HS-27A (cell line): ENCODE data around the gene GAREM1.
"Not testable (repeated sequence)": the region's sequence is repeated elsewhere in the genome, so short reads cannot be mapped to it uniquely, and the experiment has no call there.

ENCODE experiments used
- DNase-seq: peaks from one replicate; pipeline ENCODE4 v3.0.0-alpha.2; 2012; ENCODE audit warnings: low read depth, missing footprints

GAREM1 gene

DNA sequence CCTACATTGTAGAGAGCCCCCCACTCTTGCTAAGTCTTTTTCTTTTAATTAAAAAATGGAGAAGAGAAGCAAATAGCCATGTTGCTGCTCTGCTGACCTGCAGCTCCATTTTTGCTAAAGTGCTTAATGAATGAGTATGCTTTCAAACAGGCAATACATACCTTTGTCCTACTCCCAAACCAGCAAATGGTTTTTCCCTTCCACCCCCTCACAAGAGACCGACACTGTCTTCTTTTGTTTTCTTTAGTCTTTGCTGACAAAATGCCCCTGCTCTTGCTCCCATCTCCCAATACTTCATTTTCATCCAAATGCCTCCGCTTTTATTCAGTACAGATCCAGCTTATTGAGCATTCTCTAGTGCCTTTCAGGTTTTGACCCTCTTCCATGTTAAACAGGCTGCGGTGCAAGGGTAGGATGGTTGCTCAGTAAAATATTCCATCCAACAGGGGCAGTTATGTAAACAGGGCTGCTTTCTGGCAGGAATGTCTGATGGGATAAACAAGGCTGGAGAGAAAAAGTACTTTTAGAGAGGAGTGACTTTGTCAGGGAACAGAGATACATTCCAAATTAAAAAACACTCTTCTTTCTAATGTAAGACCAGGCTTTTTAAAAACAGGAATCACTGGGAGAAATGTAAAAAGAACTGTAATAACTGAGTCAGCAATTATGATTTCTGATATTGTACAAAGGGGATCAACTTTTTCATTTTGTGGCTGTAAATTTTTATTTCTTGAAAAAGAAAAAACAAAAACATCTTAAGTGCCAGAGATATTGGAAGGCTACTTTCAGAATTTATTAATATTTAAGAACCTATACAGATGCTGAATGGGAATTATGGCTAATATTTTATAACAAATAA is 144.0 kb downstream of the GAREM1 start:
- DNase-seq, result no peak

DNA sequence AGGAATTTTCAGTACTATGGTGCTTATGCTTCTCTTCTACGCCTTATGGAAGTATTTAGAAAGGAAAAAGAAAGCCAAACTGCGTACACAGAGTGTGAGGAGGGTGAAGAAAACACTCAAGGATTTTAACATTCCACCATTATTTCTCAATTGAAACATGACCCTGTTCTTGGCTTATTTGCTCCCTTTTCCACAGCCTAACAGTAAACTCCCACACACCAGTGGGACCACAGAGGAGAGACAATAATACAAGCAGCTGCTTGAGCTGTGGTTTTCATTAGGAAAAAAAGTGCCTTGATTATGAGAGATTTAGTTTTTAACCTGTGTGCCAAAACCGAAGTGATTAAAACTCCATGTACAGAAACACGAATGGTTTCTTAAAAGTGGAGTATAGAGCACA is 146.5 kb downstream of the GAREM1 start:
- DNase-seq, result no peak

DNA sequence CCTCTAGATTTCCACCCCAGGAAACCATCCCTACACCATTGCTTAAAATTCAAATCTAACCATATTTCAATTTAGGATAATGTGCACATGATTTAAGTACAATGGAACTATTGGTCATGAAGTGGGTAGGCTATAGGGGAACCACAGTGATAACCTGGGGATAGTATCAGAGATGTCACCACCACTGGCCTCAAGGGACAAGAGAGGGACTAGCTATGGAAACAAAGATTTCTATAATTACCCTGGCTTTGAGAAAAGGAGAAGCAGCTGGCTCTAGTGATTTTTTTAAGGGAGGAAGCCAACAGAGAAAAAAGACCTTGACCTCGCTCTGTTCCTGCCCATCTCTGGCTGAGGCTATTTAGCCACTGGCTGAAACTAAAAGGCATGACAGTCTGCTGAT is 148.9 kb downstream of the GAREM1 start:
- DNase-seq, result no peak

GRCh38 chr18:32319084-32319483 is 151.6 kb downstream of the GAREM1 start:
- DNase-seq, result no peak

GRCh38 chr18:32318581-32318980 is 152.1 kb downstream of the GAREM1 start:
- no peak for DNase-seq

- no peak for DNase-seq
These were observed 153.0 kb downstream of the GAREM1 start for GRCh38 chr18:32317651-32318050.

- DNase-seq, result no peak
These were observed 154.8 kb downstream of the GAREM1 start for GRCh38 chr18:32315881-32316280.

DNA sequence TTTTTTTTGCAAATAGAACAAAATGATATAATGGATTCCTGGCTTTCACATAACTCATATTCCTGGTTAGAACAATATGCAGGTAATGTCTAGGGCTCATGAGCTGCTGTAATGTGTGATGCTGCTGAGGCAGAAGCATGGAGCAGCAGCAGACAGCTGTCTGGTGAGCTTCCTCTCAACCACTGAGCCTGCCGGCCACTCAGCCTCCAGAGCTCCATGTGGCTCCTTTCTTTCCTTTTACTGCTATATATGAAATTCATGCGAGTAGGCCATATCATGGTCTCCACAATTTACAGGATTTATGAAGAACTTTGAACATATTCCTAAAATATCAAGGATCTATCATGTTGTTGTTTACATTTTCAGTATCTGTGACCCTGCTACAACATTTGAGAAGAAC is 159.9 kb downstream of the GAREM1 start:
- DNase-seq, result no peak

DNA sequence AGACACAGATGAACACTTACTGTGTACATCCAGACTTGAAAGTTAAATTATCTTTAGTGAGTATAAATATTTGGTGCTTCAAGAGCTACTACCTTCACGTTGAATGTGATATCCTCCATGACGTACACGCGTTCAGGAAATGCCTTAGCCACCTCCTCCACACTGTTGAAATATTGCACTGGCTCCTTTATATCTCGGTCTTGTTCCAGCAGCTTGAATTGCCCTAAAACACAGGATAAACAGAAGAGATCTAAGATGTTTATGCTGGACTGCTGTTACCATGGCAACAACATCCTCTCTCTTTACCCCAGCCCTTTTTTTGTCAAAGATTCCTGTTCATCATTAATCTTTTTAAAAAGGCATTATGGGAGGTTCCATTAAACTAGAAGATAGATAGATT is 160.6 kb downstream of the GAREM1 start:
- DNase-seq, result no peak

DNA sequence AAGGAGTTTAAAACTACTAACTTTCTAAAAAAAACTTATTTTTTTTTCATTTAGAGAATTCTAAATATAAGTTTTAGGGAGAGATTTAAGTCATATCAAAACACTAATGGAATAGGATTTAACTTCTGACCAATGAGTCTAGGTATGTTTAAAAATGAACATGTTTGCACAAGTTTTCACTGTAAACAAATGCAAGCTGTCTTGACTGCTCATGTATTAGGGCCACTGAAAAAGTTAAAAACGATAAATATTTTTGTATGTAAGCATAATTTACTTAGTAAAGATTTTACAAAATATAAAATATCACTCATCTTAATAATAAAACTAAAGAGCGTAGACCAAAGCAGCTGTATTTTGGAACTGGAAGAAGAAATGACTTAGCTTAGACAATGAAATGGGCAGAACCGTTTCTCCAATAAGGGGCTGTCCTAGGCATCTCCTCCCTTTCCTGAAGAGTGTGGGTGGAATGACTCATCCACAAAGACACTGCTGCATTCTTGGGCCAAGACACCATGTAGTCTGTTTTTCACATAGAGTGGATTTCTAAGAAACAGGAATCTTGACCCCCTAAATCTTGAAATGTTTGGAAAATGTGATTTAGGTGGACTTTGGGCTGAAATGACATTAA is 162.1 kb downstream of the GAREM1 start:
- no peak for DNase-seq

GRCh38 chr18:32303400-32303799 is 167.3 kb downstream of the GAREM1 start:
- DNase-seq, result no peak

DNA sequence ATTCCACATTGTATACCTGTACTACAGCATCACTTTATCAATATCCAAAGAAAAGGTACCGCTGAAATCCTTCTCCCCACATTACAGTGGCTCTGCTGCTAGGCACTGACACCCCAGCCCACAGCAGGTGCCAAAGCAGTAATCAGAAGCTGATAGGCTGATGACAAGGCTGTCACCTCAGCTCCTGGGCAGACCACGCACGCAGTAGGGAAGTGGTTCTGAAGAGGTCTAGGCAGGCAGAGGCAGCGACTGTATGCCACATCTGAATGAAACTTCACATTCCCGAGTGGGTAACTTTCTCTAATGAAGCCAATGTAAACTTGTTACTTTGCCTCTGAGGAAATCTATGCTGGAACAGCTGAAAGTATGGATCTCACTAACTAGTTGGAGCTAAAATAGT is 167.9 kb downstream of the GAREM1 start:
- DNase-seq, result no peak

DNA sequence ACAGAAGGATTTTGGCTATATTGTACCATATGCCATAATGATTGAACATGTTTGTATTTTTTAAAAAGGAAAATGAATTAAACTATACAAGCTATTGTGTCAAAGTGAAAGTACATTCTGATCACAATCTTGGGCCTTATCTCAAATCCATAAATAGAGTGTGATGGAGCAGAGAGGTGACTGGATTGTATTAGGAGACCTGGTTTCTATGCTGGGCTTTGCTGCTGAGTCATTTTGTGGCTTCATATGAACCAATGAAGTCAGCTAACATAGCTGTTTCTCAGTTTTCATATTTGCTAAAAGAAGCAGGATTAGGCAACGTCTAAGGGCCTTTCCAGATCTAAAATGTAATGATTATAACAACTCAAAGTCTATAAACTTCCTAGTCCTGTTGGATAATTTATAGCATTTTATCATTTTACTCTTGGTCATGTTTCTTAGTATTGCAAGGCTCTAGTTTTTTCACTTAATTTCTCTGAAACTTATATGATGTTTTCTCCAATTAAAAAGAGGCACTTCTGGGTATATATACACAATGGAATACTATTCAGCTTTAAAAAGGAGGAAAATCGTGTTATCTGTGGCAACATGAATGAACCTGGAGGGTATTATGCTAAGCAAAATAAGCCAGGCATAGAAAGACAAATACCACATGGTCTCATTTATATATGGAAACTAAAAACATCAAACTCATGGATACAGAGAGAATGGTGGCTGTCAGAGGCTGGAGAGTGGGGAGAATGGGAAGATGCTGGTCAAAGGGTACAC is 168.5 kb downstream of the GAREM1 start:
- DNase-seq, result no peak

DNA sequence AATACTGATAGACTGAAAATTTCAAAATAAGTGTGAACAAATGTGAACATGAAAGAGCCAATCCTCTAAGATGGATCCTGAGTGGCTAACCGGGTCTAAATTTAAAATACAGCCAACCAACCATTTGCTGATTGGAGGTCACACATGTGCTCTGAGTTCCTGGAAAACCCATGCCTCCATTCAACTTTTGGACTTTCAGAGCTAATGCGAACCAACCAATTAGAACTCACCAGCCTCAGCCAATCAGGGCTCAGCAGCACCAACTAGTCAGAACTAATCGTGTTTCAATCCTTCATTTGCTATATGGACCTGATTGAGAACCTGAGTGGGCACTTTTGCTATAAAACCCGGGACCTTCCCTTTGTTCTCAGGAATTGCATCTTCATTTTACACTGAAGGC is 169.3 kb downstream of the GAREM1 start:
- no peak for DNase-seq

GRCh38 chr18:32300914-32301313 is 169.8 kb downstream of the GAREM1 start:
- DNase-seq, result no peak

- no peak for DNase-seq
These were observed 171.2 kb downstream of the GAREM1 start for GRCh38 chr18:32299484-32299883.

DNA sequence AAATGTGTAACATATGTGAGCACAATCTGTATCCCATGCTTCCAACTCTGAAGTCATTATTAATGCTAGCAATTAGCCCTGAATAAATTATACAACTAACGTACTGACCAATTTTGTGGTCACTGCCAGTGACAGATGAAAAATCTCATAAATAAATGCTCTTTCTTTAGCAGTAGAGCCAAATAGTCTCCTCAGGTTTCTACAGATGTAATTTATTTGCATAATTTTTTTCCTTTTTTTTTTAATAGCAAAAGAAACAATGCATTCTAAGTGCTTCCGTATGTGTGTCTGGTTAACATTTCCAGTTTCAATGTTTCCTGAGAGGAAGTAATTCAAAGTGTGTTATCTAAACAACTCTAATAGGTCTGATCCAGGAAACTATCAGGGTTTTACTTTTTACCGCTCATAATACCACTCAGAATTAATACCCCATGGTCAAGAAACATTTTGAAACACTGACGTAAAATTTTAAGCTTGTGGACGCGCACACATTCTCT is 172.5 kb downstream of the GAREM1 start:
- no peak for DNase-seq

GRCh38 chr18:32297579-32298170 is 173.0 kb downstream of the GAREM1 start:
- no peak for DNase-seq

GRCh38 chr18:32296851-32297250 is 173.8 kb downstream of the GAREM1 start:
- no peak for DNase-seq

- no peak for DNase-seq
These were observed 175.1 kb downstream of the GAREM1 start for GRCh38 chr18:32295604-32296003.

GRCh38 chr18:32293107-32293506 is 177.6 kb downstream of the GAREM1 start:
- no peak for DNase-seq

- not testable (repeated sequence) for DNase-seq
These were observed 179.1 kb downstream of the GAREM1 start for GRCh38 chr18:32291623-32292022.
